Gastroesophageal sphincter (tissue), 4 donors: ENCODE results near the gene DENR. TPM values are rescaled to one million over a fixed set of nuclear protein-coding genes. Genes with fewer than 3 reads are reported as not detected.

Source experiments
- ATAC-seq: fragments of 150-250 bp; one replicate; pipeline ENCODE4 v1.9.1; 2016; ENCODE audit warnings: mild to moderate bottlenecking, moderate library complexity
- H3K27ac ChIP-seq, 4 donors: fragments of 200-600 bp; sonication (generic) in 3 of 4; 1 replicate in 3 of 4; 2 replicates in 1 of 4; pipeline ENCODE4 v1.5.1; 2016 to 2019
- H3K27me3 ChIP-seq: fragments of 200-600 bp; sonication (generic); one replicate; pipeline ENCODE4 v1.5.1; 2019
- H3K36me3 ChIP-seq, 2 donors: fragments of 200-600 bp; sonication (generic); one replicate each; pipeline ENCODE4 v1.5.1; 2019; ENCODE audit warnings: control low read depth in 1 of 2
- H3K4me1 ChIP-seq, 3 donors: fragments of 200-600 bp; sonication (generic); 1 replicate in 2 of 3; 2 replicates in 1 of 3; pipeline ENCODE4 v1.5.1; 2016 to 2019; ENCODE audit warnings: control low read depth in 2 of 3
- H3K4me3 ChIP-seq, 2 donors: fragments of 200-600 bp; sonication (generic); one replicate each; pipeline ENCODE4 v1.5.1; 2019; ENCODE audit warnings: mild to moderate bottlenecking in 1 of 2, moderate library complexity in 1 of 2
- H3K9me3 ChIP-seq, 3 donors: fragments of 200-600 bp; sonication (generic); one replicate each; pipeline ENCODE4 v1.5.1; 2017 to 2019; ENCODE audit warnings: control low read depth in 2 of 3
- EP300 ChIP-seq: sonication (generic); formaldehyde crosslinking; IDR thresholded peaks from one replicate; pipeline ENCODE4 v1.6.1; 2017; ENCODE audit warnings: antibody characterized with exemption, mild to moderate bottlenecking
- POLR2A ChIP-seq, 2 donors: fragments of 450-650 bp; IDR thresholded peaks; one replicate each; pipeline ENCODE4 v1.6.1; 2017; ENCODE audit warnings: antibody characterized with exemption in 2 of 2, mild to moderate bottlenecking in 2 of 2, moderate library complexity in 1 of 2
- POLR2AphosphoS5 ChIP-seq: sonication (generic); formaldehyde crosslinking; IDR thresholded peaks from one replicate; pipeline ENCODE4 v1.6.1; 2017; ENCODE audit warnings: antibody characterized with exemption
- WGBS, 2 donors: methylation state at CpG; one replicate each; pipeline ENCODE4 v1.1.5; 2018; ENCODE audit warnings: low coverage in 1 of 2; 5-methylcytosine and 5-hydroxymethylcytosine counted together
- total RNA-seq, 4 donors: library from RNA; depleted of rRNA; stranded (reverse); fragments of >200 nt; gene quantifications; one replicate each; pipeline ENCODE4 v1.1.0, GENCODE V29; 2016
- TF ChIP-seq, protein P1 (sequence below), 4 experiments: fragments of 200-600 bp in 2 of 4; fragments of 450-650 bp in 2 of 4; sonication (generic) in 1 of 4; IDR thresholded peaks; one replicate each; pipeline ENCODE4 v1.5.1; 2017 to 2019; ENCODE audit warnings: antibody characterized with exemption in 4 of 4, mild to moderate bottlenecking in 2 of 4, moderate library complexity in 2 of 4

DENR gene
- total RNA-seq, 4 donors from 2014 or later: 22.9 to 31.5 (median 23.9) TPM

DNA sequence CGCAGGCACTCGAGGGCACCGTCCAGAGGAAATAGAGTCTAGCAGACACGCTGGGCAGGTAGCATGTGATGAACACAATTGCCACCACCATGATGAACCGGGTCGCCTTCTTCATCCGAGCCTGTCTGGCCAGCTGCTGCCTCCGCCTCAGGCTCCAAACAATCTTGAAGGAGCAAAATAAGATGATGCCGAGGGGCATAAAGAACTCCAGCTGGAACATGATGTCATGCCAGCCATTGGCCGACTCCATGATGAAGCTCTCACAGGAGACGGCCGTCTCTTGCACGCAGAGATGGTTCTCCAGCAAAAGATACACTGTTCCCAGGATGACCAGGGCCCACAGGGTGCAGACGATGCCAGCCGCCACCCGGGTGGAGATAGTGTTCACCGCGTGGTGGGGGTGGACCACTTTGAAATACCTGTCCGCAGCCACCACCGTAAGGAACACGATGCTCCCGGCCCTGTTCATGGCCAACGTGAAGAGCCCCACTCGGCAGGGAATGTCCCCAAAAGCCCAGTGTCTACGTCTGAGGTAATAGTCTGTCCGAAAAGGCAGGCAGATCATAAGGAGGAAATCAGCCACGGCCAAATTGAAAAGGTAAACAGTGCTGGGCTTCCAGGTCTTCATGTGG lies 22.9 kb upstream of the DENR start:
- no peaks in the 10 kb centered on the region for H3K9me3 ChIP-seq
- no peaks in the 10 kb centered on the region for H3K36me3 ChIP-seq
- TF ChIP-seq, protein P1, sequence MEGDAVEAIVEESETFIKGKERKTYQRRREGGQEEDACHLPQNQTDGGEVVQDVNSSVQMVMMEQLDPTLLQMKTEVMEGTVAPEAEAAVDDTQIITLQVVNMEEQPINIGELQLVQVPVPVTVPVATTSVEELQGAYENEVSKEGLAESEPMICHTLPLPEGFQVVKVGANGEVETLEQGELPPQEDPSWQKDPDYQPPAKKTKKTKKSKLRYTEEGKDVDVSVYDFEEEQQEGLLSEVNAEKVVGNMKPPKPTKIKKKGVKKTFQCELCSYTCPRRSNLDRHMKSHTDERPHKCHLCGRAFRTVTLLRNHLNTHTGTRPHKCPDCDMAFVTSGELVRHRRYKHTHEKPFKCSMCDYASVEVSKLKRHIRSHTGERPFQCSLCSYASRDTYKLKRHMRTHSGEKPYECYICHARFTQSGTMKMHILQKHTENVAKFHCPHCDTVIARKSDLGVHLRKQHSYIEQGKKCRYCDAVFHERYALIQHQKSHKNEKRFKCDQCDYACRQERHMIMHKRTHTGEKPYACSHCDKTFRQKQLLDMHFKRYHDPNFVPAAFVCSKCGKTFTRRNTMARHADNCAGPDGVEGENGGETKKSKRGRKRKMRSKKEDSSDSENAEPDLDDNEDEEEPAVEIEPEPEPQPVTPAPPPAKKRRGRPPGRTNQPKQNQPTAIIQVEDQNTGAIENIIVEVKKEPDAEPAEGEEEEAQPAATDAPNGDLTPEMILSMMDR (IDR thresholded peaks at IDR 0.05): no peak
- TF ChIP-seq EP300 (no peak), POLR2A (IDR thresholded peaks at IDR 0.05) (no peak), POLR2AphosphoS5 (no peak)
- H3K4me1 ChIP-seq: no peaks in the 10 kb centered on the region
- no peak overlapping the region for H3K4me3 ChIP-seq
- no peak for ATAC-seq
- WGBS, 2 donors: 92 to 96% methylated on average over 5 to 6 of the region's 27 CpGs
- H3K27me3 ChIP-seq: peaks cover 9% of the 10 kb centered on the region
- no peak overlapping the region for H3K27ac ChIP-seq

DNA sequence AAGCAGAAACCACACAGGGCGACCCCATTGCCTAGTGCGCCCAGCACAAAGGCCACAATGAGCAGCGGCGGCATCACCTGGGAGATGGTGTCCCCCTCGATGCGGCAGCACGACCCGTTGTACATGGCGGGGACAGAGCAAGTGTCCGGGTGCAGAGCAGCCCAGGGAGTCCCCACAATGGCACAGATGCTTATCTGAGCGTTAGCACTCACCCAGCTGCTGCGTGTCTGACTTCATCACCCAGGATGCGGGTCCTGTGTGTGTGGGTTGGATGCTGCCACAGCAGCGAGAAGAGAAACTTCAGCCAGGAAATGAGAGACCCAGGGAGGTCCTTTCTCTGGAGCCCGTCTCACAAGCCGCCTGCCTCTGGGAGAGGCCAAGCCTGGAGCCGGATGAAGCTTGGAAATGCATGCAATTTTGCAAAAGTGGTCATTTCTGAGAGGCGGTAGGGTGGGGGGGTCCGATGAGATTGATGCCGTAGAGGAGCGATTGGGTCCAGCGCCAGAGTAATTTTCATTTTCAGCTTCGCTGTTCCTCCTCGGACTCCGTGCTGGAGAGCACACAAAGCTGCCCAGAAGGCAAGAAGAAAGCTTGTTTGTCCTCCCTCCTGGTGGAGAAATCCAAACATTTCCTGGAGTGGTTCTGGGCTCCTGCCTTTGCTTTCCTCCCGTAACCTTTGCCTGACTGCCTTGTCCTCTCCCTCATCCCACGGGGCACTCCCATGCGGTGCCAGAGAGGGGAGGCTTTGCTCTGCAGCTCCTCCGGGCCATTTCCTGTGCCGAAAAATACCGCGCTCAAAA lies 22.2 kb upstream of the DENR start, which contains the start of gene HCAR1:
Gene HCAR1, minus strand, starts transcription at position 630 of the 800 bp plus-strand sequence. Its CDS starts 505 bp downstream, at position 125.
- no peak for TF ChIP-seq POLR2A (IDR thresholded peaks at IDR 0.05)
- TF ChIP-seq, protein P1 (IDR thresholded peaks at IDR 0.05): no peak
- WGBS, 2 donors: 48 to 67% methylated on average over 5 to 6 of the region's 32 CpGs
- Histone ChIP-seq H3K4me3 (peak within 1 kb of the TSS in 1 of 2 donors; percentile 37), H3K27ac (no peak within 1 kb of the TSS), H3K9me3 (no peaks in the 10 kb centered on the region), H3K4me1 (no peaks in the 10 kb centered on the region), H3K36me3 (no peaks in the 10 kb centered on the region), H3K27me3 (peaks cover 9% of the 10 kb centered on the region)
- ATAC-seq: no peak

GRCh38 chr12:122732170-122732569 lies 20.5 kb upstream of the DENR start:
- no peak overlapping the region for H3K4me3 ChIP-seq
- TF ChIP-seq, protein P1 (IDR thresholded peaks at IDR 0.05): no peak
- TF ChIP-seq EP300 (no peak), POLR2A (IDR thresholded peaks at IDR 0.05) (no peak), POLR2AphosphoS5 (no peak)
- peaks cover 9% of the 10 kb centered on the region for H3K27me3 ChIP-seq
- H3K36me3 ChIP-seq: no peaks in the 10 kb centered on the region
- no peak overlapping the region for H3K27ac ChIP-seq
- 80 to 84% methylated on average over 3 of the region's 3 CpGs for WGBS, 2 donors
- no peak for ATAC-seq
- no peaks in the 10 kb centered on the region for H3K4me1 ChIP-seq
- no peaks in the 10 kb centered on the region for H3K9me3 ChIP-seq

DNA sequence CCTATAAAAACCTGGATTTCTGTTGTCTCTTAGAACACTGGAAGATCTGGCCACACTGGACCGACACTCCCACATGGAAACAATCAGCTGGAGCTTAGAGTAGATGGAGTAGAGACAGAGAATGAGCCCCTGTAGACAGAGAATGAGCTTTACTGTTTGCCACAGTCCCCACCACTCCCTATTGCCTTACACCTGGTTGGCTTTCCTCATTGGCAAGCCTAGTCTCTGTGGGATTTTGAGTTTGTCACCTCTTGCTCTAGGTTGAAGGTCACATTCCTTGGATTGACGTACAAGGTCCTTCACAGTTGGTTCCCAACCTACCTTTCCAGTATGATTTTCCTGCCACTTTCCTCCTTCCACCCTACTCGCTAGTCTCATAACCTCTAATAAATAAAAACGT lies 20.0 kb upstream of the DENR start:
- H3K4me3 ChIP-seq: no peak overlapping the region
- peaks cover 9% of the 10 kb centered on the region for H3K27me3 ChIP-seq
- 83 to 85% methylated on average over 3 of the region's 4 CpGs for WGBS, 2 donors
- TF ChIP-seq POLR2A (IDR thresholded peaks at IDR 0.05) (no peak), POLR2AphosphoS5 (no peak), EP300 (no peak)
- TF ChIP-seq, protein P1 (IDR thresholded peaks at IDR 0.05): no peak
- no peak for ATAC-seq
- no peak overlapping the region for H3K27ac ChIP-seq
- no peaks in the 10 kb centered on the region for H3K9me3 ChIP-seq
- H3K36me3 ChIP-seq: no peaks in the 10 kb centered on the region
- H3K4me1 ChIP-seq: no peaks in the 10 kb centered on the region
